CD14-positive monocyte (primary cell): Measurements from ENCODE around the gene NSF. TPM values are rescaled to one million over a fixed set of nuclear protein-coding genes. Genes with fewer than 3 reads are reported as not detected.

Experiments used
- DNase-seq, 3 donors: peaks; one replicate each; pipeline ENCODE4 v3.0.0-alpha.2; 2011 to 2022
- H2AFZ ChIP-seq: 2 replicates; pipeline ENCODE4 v1.6.0; 2012; ENCODE audit warnings: mild to moderate bottlenecking, low read depth, low read length, inconsistent platforms; ENCODE audit not compliant: insufficient read depth, poor library complexity, severe bottlenecking
- H3K27ac ChIP-seq, 2 donors: 1 replicate in 1 of 2; 2 replicates in 1 of 2; pipeline ENCODE4 v1.5.1; 2012 to 2013; ENCODE audit warnings: low read length in 2 of 2, control low read depth in 1 of 2, inconsistent platforms in 1 of 2, low read depth in 1 of 2, mild to moderate bottlenecking in 1 of 2
- H3K27me3 ChIP-seq, 2 donors: one replicate each; pipeline versions ENCODE4 v1.6.0 to v1.6.1; 2011 to 2013; ENCODE audit warnings: low read length in 2 of 2; ENCODE audit not compliant: control insufficient read depth in 2 of 2, insufficient read depth in 2 of 2
- H3K36me3 ChIP-seq, 2 donors: replicated peaks in 1 of 2; 1 replicate in 1 of 2; 2 replicates in 1 of 2; pipeline versions ENCODE4 v1.5.1 to v1.6.1; 2012 to 2013; ENCODE audit warnings: low read length in 2 of 2, control low read depth in 1 of 2, inconsistent platforms in 1 of 2, mild to moderate bottlenecking in 1 of 2; ENCODE audit not compliant: insufficient read depth in 2 of 2, control insufficient read depth in 1 of 2
- H3K4me1 ChIP-seq, 2 donors: 1 replicate in 1 of 2; 2 replicates in 1 of 2; pipeline versions ENCODE4 v1.5.1 to v1.6.1; 2012 to 2013; ENCODE audit warnings: low read length in 2 of 2, control low read depth in 1 of 2, inconsistent platforms in 1 of 2, mild to moderate bottlenecking in 1 of 2, moderate library complexity in 1 of 2; ENCODE audit not compliant: insufficient read depth in 2 of 2, control insufficient read depth in 1 of 2
- H3K4me2 ChIP-seq: replicated peaks from 2 replicates; pipeline ENCODE3; 2012; ENCODE audit warnings: low read length, moderate library complexity, mild to moderate bottlenecking; ENCODE audit not compliant: poor library complexity, severe bottlenecking; ENCODE audit errors: extremely low read depth
- H3K4me3 ChIP-seq, 3 experiments: fragments of 200-600 bp in 1 of 3; sonication (generic) in 1 of 3; replicated peaks in 1 of 3; 1 replicate in 2 of 3; 2 replicates in 1 of 3; pipeline ENCODE4 v1.5.1; 2011 to 2013; ENCODE audit warnings: low read length in 3 of 3, mild to moderate bottlenecking in 3 of 3, control low read depth in 2 of 3, low read depth in 2 of 3, inconsistent platforms in 1 of 3, moderate library complexity in 1 of 3
- H3K79me2 ChIP-seq: 2 replicates; pipeline ENCODE4 v1.6.0; 2012; ENCODE audit warnings: mild to moderate bottlenecking, control low read depth, inconsistent platforms, low read length, moderate library complexity; ENCODE audit not compliant: insufficient read depth
- H3K9ac ChIP-seq: 2 replicates; pipeline ENCODE4 v1.6.0; 2017; ENCODE audit warnings: low read length, mild to moderate bottlenecking; ENCODE audit not compliant: insufficient read depth, poor library complexity, severe bottlenecking
- H3K9me3 ChIP-seq, 2 donors: replicated peaks in 1 of 2; 1 replicate in 1 of 2; 2 replicates in 1 of 2; pipeline versions ENCODE4 v1.5.1 to v1.6.1; 2012 to 2013; ENCODE audit warnings: low read length in 2 of 2, control low read depth in 1 of 2; ENCODE audit not compliant: control insufficient read depth in 1 of 2, insufficient read depth in 1 of 2
- H4K20me1 ChIP-seq: 2 replicates; pipeline ENCODE4 v1.6.0; 2012; ENCODE audit warnings: mild to moderate bottlenecking, low read length, control low read depth, moderate library complexity; ENCODE audit not compliant: insufficient read depth
- H3K27ac Mint-ChIP-seq, 7 donors: one replicate each; pipeline ENCODE4 v1.8.0; 2020; ENCODE audit warnings: mild to moderate bottlenecking in 7 of 7, mixed read lengths in 7 of 7, moderate library complexity in 6 of 7, inconsistent platforms in 2 of 7
- H3K27me3 Mint-ChIP-seq, 3 donors: one replicate each; pipeline ENCODE4 v1.8.0; 2021 to 2022; ENCODE audit warnings: low read depth in 3 of 3, mild to moderate bottlenecking in 3 of 3, mixed read lengths in 3 of 3, moderate library complexity in 3 of 3, inconsistent platforms in 1 of 3
- H3K36me3 Mint-ChIP-seq, 2 donors: one replicate each; pipeline ENCODE4 v1.8.0; 2020; ENCODE audit warnings: mixed read lengths in 2 of 2, inconsistent platforms in 1 of 2, mild to moderate bottlenecking in 1 of 2
- H3K4me1 Mint-ChIP-seq: one replicate; pipeline ENCODE4 v1.8.0; 2020; ENCODE audit warnings: mild to moderate bottlenecking, mixed read lengths
- H3K4me3 Mint-ChIP-seq, 2 donors: one replicate each; pipeline ENCODE4 v1.8.0; 2020; ENCODE audit warnings: mild to moderate bottlenecking in 2 of 2, mixed read lengths in 2 of 2, moderate library complexity in 1 of 2
- H3K9me3 Mint-ChIP-seq, 7 donors: one replicate each; pipeline ENCODE4 v1.8.0; 2020 to 2022; ENCODE audit warnings: mixed read lengths in 7 of 7, mild to moderate bottlenecking in 6 of 7, moderate library complexity in 6 of 7, inconsistent platforms in 2 of 7
- CTCF ChIP-seq: fragments of 200-600 bp; IDR thresholded peaks from one replicate; pipeline ENCODE4 v1.8.0; 2022; ENCODE audit warnings: antibody characterized with exemption, mild to moderate bottlenecking
- WGBS: methylation state at CpG from one replicate; pipeline ENCODE4 v1.1.5; 2013; ENCODE audit warnings: missing lambda C conversion rate; ENCODE audit not compliant: insufficient coverage; 5-methylcytosine and 5-hydroxymethylcytosine counted together
- intact Hi-C, 2 donors: fragments of 100-400 bp; cut with micrococcal nuclease; formaldehyde crosslinking; loops; one replicate each; pipeline versions ENCODE4 v1.15.0 to v1.15.1; 2023
- polyA plus RNA-seq, 3 donors: library from polyadenylated mRNA; depleted of rRNA in 1 of 3; unstranded in 2 of 3; stranded (reverse) in 1 of 3; fragments of 300-500 nt in 2 of 3; fragments of >200 nt in 1 of 3; fragmentation: Illumina TruSeq in 2 of 3; gene quantifications; 1 replicate in 2 of 3; 2 replicates in 1 of 3; pipeline ENCODE4 v1.2.3, GENCODE V29; 2012 to 2021

Gene NSF
- polyA plus RNA-seq, 3 donors: 22.5 to 63.2 (median 58.0) TPM

DNA sequence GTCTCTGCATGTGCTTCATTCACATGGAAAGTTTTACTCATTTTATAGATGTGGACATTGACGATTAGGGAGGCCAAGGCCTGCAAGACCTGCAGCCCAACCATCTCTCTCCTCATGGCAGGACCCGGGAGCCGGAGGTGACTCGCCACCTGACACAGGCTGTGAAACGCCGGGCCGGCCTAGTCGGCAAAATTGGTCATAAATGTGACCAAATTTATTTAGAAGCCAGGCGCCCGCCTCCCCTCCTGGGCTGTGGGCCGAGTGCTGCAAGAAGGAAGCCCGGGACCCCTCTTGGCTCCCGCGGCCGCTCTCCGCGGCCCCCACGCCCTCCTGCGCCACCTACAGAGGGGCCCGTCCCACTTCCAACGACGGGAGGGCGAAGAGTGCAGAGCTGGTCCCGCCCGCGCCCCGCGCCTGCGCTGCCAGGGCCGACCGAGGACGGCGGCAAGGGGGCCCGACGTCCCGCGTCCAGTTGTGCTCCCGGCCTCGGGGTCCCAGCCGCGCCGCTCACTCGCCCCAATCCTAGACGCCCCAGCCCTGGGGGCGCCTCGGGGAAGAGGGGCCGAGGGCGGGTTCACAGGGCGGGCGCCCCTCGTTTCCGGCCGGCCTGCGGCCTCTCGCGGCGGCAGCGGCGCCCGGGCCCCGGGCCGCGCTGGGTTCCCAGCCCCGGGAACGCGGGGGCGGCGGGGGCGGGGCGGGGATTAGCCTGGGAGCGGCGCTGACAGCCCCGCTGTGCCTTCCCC, 180.5 kb downstream of the NSF start:
- peak overlapping the region in 1 of 3 experiments; percentile 56 for H3K4me3 ChIP-seq
- Mint-ChIP-seq H3K4me3 (peak overlapping the region; percentile 41 to 80), H3K9me3 (peaks cover 0 to 12% (median 7%) of the 10 kb centered on the region in 7 donors), H3K4me1 (peaks cover 19% of the 10 kb centered on the region), H3K36me3 (no peaks in the 10 kb centered on the region), H3K27ac (peak overlapping the region in 1 of 7 donors; percentile 50), H3K27me3 (peaks cover 70 to 74% (median 72%) of the 10 kb centered on the region in 3 donors)
- H3K4me1 ChIP-seq: peaks cover 16 to 22% of the 10 kb centered on the region in 2 donors
- H3K27ac ChIP-seq: no peak overlapping the region
- no peaks in the 10 kb centered on the region for H3K79me2 ChIP-seq
- intact Hi-C loops: no loop called here
- H3K27me3 ChIP-seq: peaks cover 29 to 67% of the 10 kb centered on the region in 2 donors
- no peaks in the 10 kb centered on the region for H3K36me3 ChIP-seq
- H3K4me2 ChIP-seq: peak overlapping the region; percentile 68
- DNase-seq: no peak
- TF ChIP-seq CTCF: no peak
- peaks cover 0 to 16% of the 10 kb centered on the region in 2 donors for H3K9me3 ChIP-seq
- no peaks in the 10 kb centered on the region for H4K20me1 ChIP-seq
- 3% methylated on average over 72 of the region's 73 CpGs for WGBS
- H2AFZ ChIP-seq: peak overlapping the region; percentile 56
- no peak overlapping the region for H3K9ac ChIP-seq

DNA sequence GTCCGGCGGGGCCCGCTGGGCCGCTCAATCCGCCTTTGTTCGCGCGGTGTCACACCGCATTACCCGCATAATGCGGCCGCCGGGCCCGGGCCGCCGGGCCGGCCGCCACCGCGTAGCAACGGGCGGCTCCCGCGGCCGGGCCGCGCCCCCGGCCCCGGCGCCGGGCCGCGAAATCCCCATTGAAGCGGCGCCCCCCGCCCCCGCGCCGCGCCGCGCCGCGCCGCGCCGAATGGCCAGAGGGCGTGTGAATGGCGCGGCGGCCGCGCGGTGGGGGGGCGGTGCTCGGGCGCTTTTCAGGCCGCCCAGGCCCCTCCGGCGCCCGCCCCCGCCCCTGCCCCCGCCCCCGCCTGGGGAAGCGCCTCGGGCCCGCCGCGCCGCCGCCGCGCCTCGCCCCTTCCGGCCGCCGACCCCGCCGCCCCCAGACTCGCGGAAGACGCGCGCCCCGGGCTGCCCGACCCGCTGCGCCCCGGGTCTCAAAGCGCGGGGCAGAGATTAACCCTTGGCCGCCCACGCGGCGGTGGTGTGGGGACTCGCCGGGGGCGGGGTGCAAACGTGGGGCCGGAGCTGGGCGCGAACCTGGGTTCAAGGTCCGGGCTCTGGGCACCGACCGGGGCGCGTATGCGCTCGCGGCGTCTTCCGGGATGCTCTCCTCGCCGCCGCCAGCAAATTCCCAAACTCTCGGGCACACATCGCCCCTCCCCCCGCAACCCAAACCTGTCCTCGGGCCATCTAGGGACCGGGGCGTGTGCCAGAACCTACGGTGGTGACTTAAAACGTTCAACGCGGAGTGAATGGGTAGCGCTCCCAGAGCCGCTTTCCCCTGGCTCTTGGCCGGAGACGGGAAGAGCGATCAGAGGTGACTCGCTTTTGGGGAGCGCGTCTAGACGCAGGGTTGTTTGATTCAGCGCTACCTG, 181.3 kb downstream of the NSF start:
- Histone ChIP-seq H3K4me3 (peak overlapping the region in 2 of 3 experiments; percentile 7 to 65), H3K9ac (no peak overlapping the region), H3K27me3 (peaks cover 29 to 67% of the 10 kb centered on the region in 2 donors), H3K9me3 (peaks cover 0 to 16% of the 10 kb centered on the region in 2 donors), H3K79me2 (no peaks in the 10 kb centered on the region), H3K36me3 (no peaks in the 10 kb centered on the region), H2AFZ (peak overlapping the region; percentile 65), H3K4me2 (peak overlapping the region; percentile 75), H4K20me1 (no peaks in the 10 kb centered on the region), H3K27ac (no peak overlapping the region), H3K4me1 (peaks cover 16 to 22% of the 10 kb centered on the region in 2 donors)
- under 1% methylated on average over 128 of the region's 135 CpGs for WGBS
- Mint-ChIP-seq H3K4me1 (peaks cover 19% of the 10 kb centered on the region), H3K36me3 (no peaks in the 10 kb centered on the region), H3K4me3 (peak overlapping the region; percentile 67 to 84), H3K9me3 (peaks cover 0 to 12% (median 7%) of the 10 kb centered on the region in 7 donors), H3K27me3 (peaks cover 68 to 80% (median 72%) of the 10 kb centered on the region in 3 donors), H3K27ac (no peak overlapping the region)
- intact Hi-C loops: no loop called here
- DNase-seq: no peak
- no peak for TF ChIP-seq CTCF
